ENCODE results near the gene HAX1. TPM values are rescaled to one million over a fixed set of nuclear protein-coding genes. Genes with fewer than 3 reads are reported as not detected.

The HAX1 gene
- polyA plus RNA-seq, 4 donors, result 63.2 to 131 (median 119) TPM

DNA sequence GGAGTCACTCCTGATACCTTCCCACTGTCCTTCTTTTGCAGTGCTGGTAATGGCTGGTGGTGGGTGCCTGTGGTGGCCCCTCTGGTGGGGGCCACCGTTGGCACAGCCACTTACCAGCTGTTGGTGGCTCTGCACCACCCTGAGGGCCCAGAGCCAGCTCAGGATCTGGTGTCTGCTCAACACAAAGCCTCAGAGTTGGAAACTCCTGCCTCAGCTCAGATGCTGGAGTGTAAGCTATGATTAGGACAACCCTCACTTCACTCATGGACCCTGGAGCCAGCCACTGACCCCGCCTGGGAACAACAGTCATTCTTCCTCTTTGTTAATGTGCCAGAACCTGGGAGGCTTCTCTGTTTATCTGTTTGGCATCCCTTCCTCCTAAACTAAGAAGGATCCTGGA, 51.8 kb downstream of the HAX1 start:
- 41 to 73% (median 48%) methylated on average over 2 of the region's 2 CpGs for WGBS, 3 donors
- no peak for DNase-seq
- H3K4me3 ChIP-seq (ENCODE audit: low read depth in 1 of 3, low read length in 3 of 3), result peak overlapping the region in 1 of 3 donors; percentile 68
- no peaks in the 10 kb centered on the region for H3K9me3 ChIP-seq (ENCODE audit: control insufficient read depth in 2 of 2, insufficient read depth in 1 of 2, low read depth in 1 of 2, low read length in 1 of 2)
- no peak overlapping the region for H3K27ac ChIP-seq (ENCODE audit: low read depth in 1 of 3, low read length in 2 of 3)
- FAIRE-seq, result no peak
- peaks cover 0 to 47% (median 0%) of the 10 kb centered on the region in 3 donors for H3K27me3 ChIP-seq (ENCODE audit: control insufficient read depth in 3 of 3, insufficient read depth in 3 of 3, low read length in 3 of 3)
- peaks cover 2 to 44% (median 9%) of the 10 kb centered on the region in 3 donors for H3K4me1 ChIP-seq (ENCODE audit: control insufficient read depth in 3 of 3, insufficient read depth in 2 of 3, low read depth in 1 of 3, low read length in 2 of 3)
- peaks cover 0 to 20% (median 0%) of the 10 kb centered on the region in 3 donors for H3K36me3 ChIP-seq (ENCODE audit: control insufficient read depth in 3 of 3, insufficient read depth in 2 of 3, low read depth in 1 of 3, low read length in 3 of 3)

- Histone ChIP-seq H3K9me3 (ENCODE audit: control insufficient read depth in 2 of 2, insufficient read depth in 1 of 2, low read depth in 1 of 2, low read length in 1 of 2) (no peaks in the 10 kb centered on the region), H3K27ac (ENCODE audit: low read depth in 1 of 3, low read length in 2 of 3) (peak within 1 kb of the TSS; percentile 29 to 91 (median 78)), H3K4me1 (ENCODE audit: control insufficient read depth in 3 of 3, insufficient read depth in 2 of 3, low read depth in 1 of 3, low read length in 2 of 3) (peaks cover 2 to 44% (median 9%) of the 10 kb centered on the region in 3 donors), H3K4me3 (ENCODE audit: low read depth in 1 of 3, low read length in 3 of 3) (peak within 1 kb of the TSS; percentile 59 to 70 (median 68)), H3K36me3 (ENCODE audit: control insufficient read depth in 3 of 3, insufficient read depth in 2 of 3, low read depth in 1 of 3, low read length in 3 of 3) (peaks cover 0 to 24% (median 0%) of the 10 kb centered on the region in 3 donors), H3K27me3 (ENCODE audit: control insufficient read depth in 3 of 3, insufficient read depth in 3 of 3, low read length in 3 of 3) (peaks cover 0 to 54% (median 0%) of the 10 kb centered on the region in 3 donors)
- DNase-seq, result peak; percentile 69 to 80
- FAIRE-seq, result no peak
- WGBS, 3 donors, result 1 to 2% (median 1%) methylated on average over 45 to 56 of the region's 56 CpGs
These were observed 52.5 kb downstream of the HAX1 start, which contains the start of gene ATP8B2 for GRCh38 chr1:154324669-154325582. Gene ATP8B2, plus strand, starts transcription at chr1:154325525. Its CDS starts 2,617 bp downstream, at chr1:154328142.

Other genes with a start within 250 kb of the HAX1 start
- gene NUP210L, start 117.6 kb upstream of the HAX1 start, polyA plus RNA-seq, result under 1 TPM in 2 of 4 donors, not detected in 2; 0.01 to 0.03 TPM
- 100 to 1,000 TPM; 244 to 335 (median 277) TPM for gene TPM3, start 80.5 kb upstream of the HAX1 start, polyA plus RNA-seq
- not detected for gene CFAP141, start 66.3 kb upstream of the HAX1 start, polyA plus RNA-seq
- 100 to 1,000 TPM in 1 of 4 donors, 10 to 100 TPM in 3; 29.7 to 133 (median 41.1) TPM for gene UBAP2L, start 51.7 kb upstream of the HAX1 start, polyA plus RNA-seq
- gene AQP10, start 48.5 kb downstream of the HAX1 start, polyA plus RNA-seq, result 100 to 1,000 TPM in 1 of 4 donors, 10 to 100 TPM in 1, 1 to 10 TPM in 1, under 1 TPM in 1; 0.30 to 103 (median 22.5) TPM
- gene ATP8B2, start 52.9 kb downstream of the HAX1 start, polyA plus RNA-seq, result 10 to 100 TPM in 3 of 4 donors, 1 to 10 TPM in 1; 3.9 to 19.7 (median 14.9) TPM
- gene IL6R, start 132.7 kb downstream of the HAX1 start, polyA plus RNA-seq, result 10 to 100 TPM in 3 of 4 donors, 1 to 10 TPM in 1; 8.8 to 21.2 (median 11.2) TPM
- 1 to 10 TPM in 2 of 4 donors, under 1 TPM in 1, not detected in 1; 0.81 to 3.4 (median 1.6) TPM for gene TDRD10, start 229.6 kb downstream of the HAX1 start, polyA plus RNA-seq
- 10 to 100 TPM in 1 of 4 donors, 1 to 10 TPM in 2, under 1 TPM in 1; 0.67 to 15.5 (median 3.3) TPM for gene SHE, start 229.8 kb downstream of the HAX1 start, polyA plus RNA-seq